ENCODE measurements around the gene TMEM140. TPM values are rescaled to one million over a fixed set of nuclear protein-coding genes. Genes with fewer than 3 reads are reported as not detected.
"Not testable (repeated sequence)": the region's sequence is repeated elsewhere in the genome, so short reads cannot be mapped to it uniquely, and the experiment has no call there.

Gene TMEM140
- total RNA-seq: 0.62 TPM

- no peak for DNase-seq
Measured at GRCh38 chr7:135147899-135148721, at the start of gene TMEM140. TSS of gene TMEM140 (plus strand) at chr7:135148072. CDS start at chr7:135164442, 16,370 bp downstream.

GRCh38 chr7:135098391-135098790, 49.5 kb upstream of the TMEM140 start:
- DNase-seq: no peak

- no peak for DNase-seq
Measured at GRCh38 chr7:135100856-135101255, 47.0 kb upstream of the TMEM140 start.

- no peak for DNase-seq
Measured at GRCh38 chr7:135102372-135102771, 45.5 kb upstream of the TMEM140 start.

GRCh38 chr7:135109562-135109961, 38.3 kb upstream of the TMEM140 start:
- DNase-seq: no peak

GRCh38 chr7:135109976-135110375, 37.9 kb upstream of the TMEM140 start:
- no peak for DNase-seq

GRCh38 chr7:135111379-135111778, 36.5 kb upstream of the TMEM140 start:
- DNase-seq: no peak

- no peak for DNase-seq
Measured at GRCh38 chr7:135114622-135115021, 33.2 kb upstream of the TMEM140 start.

GRCh38 chr7:135117096-135117495, 30.8 kb upstream of the TMEM140 start:
- no peak for DNase-seq

GRCh38 chr7:135121868-135122267, 26.0 kb upstream of the TMEM140 start:
- no peak for DNase-seq

- DNase-seq: not testable (repeated sequence)
Measured at GRCh38 chr7:135124631-135125030, 23.2 kb upstream of the TMEM140 start.

GRCh38 chr7:135128931-135129330, 18.9 kb upstream of the TMEM140 start:
- no peak for DNase-seq

- no peak for DNase-seq
Measured at GRCh38 chr7:135129579-135129978, 18.3 kb upstream of the TMEM140 start.

GRCh38 chr7:135143885-135144668, 3.8 kb upstream of the TMEM140 start:
- no peak for DNase-seq

- no peak for DNase-seq
Measured at GRCh38 chr7:135147341-135147898, 452 bp upstream of the TMEM140 start.

GRCh38 chr7:135150072-135150782, 2.4 kb downstream of the TMEM140 start:
- no peak for DNase-seq

GRCh38 chr7:135151132-135151531, 3.3 kb downstream of the TMEM140 start:
- no peak for DNase-seq

- DNase-seq: no peak
Measured at GRCh38 chr7:135151533-135151932, 3.7 kb downstream of the TMEM140 start.

- DNase-seq: no peak
Measured at GRCh38 chr7:135152442-135152841, 4.6 kb downstream of the TMEM140 start.

- no peak for DNase-seq
Measured at GRCh38 chr7:135154734-135155133, 6.9 kb downstream of the TMEM140 start.

- DNase-seq: no peak
Measured at GRCh38 chr7:135156290-135156689, 8.4 kb downstream of the TMEM140 start.

- no peak for DNase-seq
Measured at GRCh38 chr7:135158141-135158655, 10.3 kb downstream of the TMEM140 start.
